Neutrophil (primary cell): ENCODE results near the gene SLC26A11.

ENCODE experiments used
- H3K27ac ChIP-seq: fragments of 200-600 bp; sonication (generic); 2 replicates; pipeline ENCODE4 v1.5.1; 2016; ENCODE audit warnings: mild to moderate bottlenecking, moderate library complexity
- H3K27me3 ChIP-seq: fragments of 200-600 bp; sonication (generic); 2 replicates; pipeline ENCODE4 v1.6.0; 2016; ENCODE audit warnings: mild to moderate bottlenecking
- H3K36me3 ChIP-seq: fragments of 200-600 bp; sonication (generic); 2 replicates; pipeline ENCODE4 v1.5.1; 2017
- H3K4me1 ChIP-seq, 2 experiments: fragments of 200-600 bp in 1 of 2; sonication (generic) in 1 of 2; 1 replicate in 1 of 2; 2 replicates in 1 of 2; pipeline versions ENCODE4 v1.5.1 to v1.6.1; 2013 to 2016; ENCODE audit warnings: low read depth in 1 of 2, low read length in 1 of 2, mild to moderate bottlenecking in 1 of 2, moderate library complexity in 1 of 2; ENCODE audit not compliant: control insufficient read depth in 1 of 2, insufficient read depth in 1 of 2
- H3K4me3 ChIP-seq, 2 experiments: fragments of 200-600 bp in 1 of 2; sonication (generic) in 1 of 2; 1 replicate in 1 of 2; 2 replicates in 1 of 2; pipeline ENCODE4 v1.5.1; 2013 to 2016; ENCODE audit warnings: low read depth in 1 of 2, low read length in 1 of 2, mild to moderate bottlenecking in 1 of 2, moderate library complexity in 1 of 2
- H3K9me3 ChIP-seq: fragments of 200-600 bp; sonication (generic); 2 replicates; pipeline ENCODE4 v1.5.1; 2016
- CTCF ChIP-seq: fragments of 200-600 bp; sonication (generic); IDR thresholded peaks from 2 replicates; pipeline ENCODE4 v1.5.1; 2016; ENCODE audit warnings: antibody characterized with exemption

Gene SLC26A11

GRCh38 chr17:80285237-80285920 lies 65.2 kb downstream of the SLC26A11 start:
- Histone ChIP-seq H3K9me3 (no peaks in the 10 kb centered on the region), H3K4me3 (no peak overlapping the region), H3K27me3 (no peaks in the 10 kb centered on the region), H3K4me1 (peaks cover 9 to 31% of the 10 kb centered on the region in 2 experiments), H3K27ac (no peak overlapping the region), H3K36me3 (peaks cover 75% of the 10 kb centered on the region)
- no peak for TF ChIP-seq CTCF

- no peaks in the 10 kb centered on the region for H3K27me3 ChIP-seq
- no peak overlapping the region for H3K4me3 ChIP-seq
- H3K27ac ChIP-seq: no peak overlapping the region
- H3K36me3 ChIP-seq: peaks cover 75% of the 10 kb centered on the region
- peaks cover 9 to 31% of the 10 kb centered on the region in 2 experiments for H3K4me1 ChIP-seq
- H3K9me3 ChIP-seq: no peaks in the 10 kb centered on the region
- TF ChIP-seq CTCF: no peak
Observed at GRCh38 chr17:80286638-80286960, 66.4 kb downstream of the SLC26A11 start.

- TF ChIP-seq CTCF: no peak
- Histone ChIP-seq H3K27ac (peak overlapping the region; percentile 17), H3K36me3 (peaks cover 75% of the 10 kb centered on the region), H3K9me3 (no peaks in the 10 kb centered on the region), H3K27me3 (no peaks in the 10 kb centered on the region), H3K4me3 (no peak overlapping the region), H3K4me1 (peaks cover 9 to 31% of the 10 kb centered on the region in 2 experiments)
Observed at GRCh38 chr17:80287038-80287437, 66.8 kb downstream of the SLC26A11 start.

GRCh38 chr17:80287806-80288567 lies 67.8 kb downstream of the SLC26A11 start:
- Histone ChIP-seq H3K27ac (peak overlapping the region; percentile 17), H3K27me3 (no peaks in the 10 kb centered on the region), H3K9me3 (no peaks in the 10 kb centered on the region), H3K36me3 (peaks cover 77% of the 10 kb centered on the region), H3K4me3 (no peak overlapping the region), H3K4me1 (peaks cover 9 to 31% of the 10 kb centered on the region in 2 experiments)
- no peak for TF ChIP-seq CTCF

- Histone ChIP-seq H3K36me3 (peaks cover 83% of the 10 kb centered on the region), H3K9me3 (no peaks in the 10 kb centered on the region), H3K27ac (peak overlapping the region; percentile 42), H3K27me3 (no peaks in the 10 kb centered on the region), H3K4me1 (peaks cover 9 to 31% of the 10 kb centered on the region in 2 experiments), H3K4me3 (no peak overlapping the region)
- TF ChIP-seq CTCF: no peak
Observed at GRCh38 chr17:80289616-80290015, 69.4 kb downstream of the SLC26A11 start.
